SK-N-SH treated with all-trans-retinoic acid at 6 μM for 48 hours (cell line): ENCODE measurements around the gene CAND1.

Experiments used
- ARNTL ChIP-seq: fragments of 450-650 bp; formaldehyde crosslinking; IDR thresholded peaks from 2 replicates; pipeline ENCODE4 v1.5.0; 2020; ENCODE audit warnings: low read depth, mild to moderate bottlenecking, moderate library complexity, borderline replicate concordance
- CREB5 ChIP-seq: fragments of 250-450 bp; sonication (Bioruptor Pico); IDR thresholded peaks from 2 replicates; pipeline ENCODE4 v1.5.1; 2020; ENCODE audit warnings: low read depth, mild to moderate bottlenecking, moderate library complexity
- CSDC2 ChIP-seq: fragments of 250-450 bp; sonication (Bioruptor Pico); IDR thresholded peaks from 2 replicates; pipeline ENCODE4 v1.5.0; 2020; ENCODE audit warnings: mild to moderate bottlenecking, moderate library complexity
- CSRNP3 ChIP-seq: fragments of 250-450 bp; sonication (Bioruptor Pico); IDR thresholded peaks from 2 replicates; pipeline ENCODE4 v1.5.1; 2021; ENCODE audit warnings: mild to moderate bottlenecking, moderate library complexity
- ESRRG ChIP-seq: fragments of 250-450 bp; sonication (Bioruptor Pico); IDR thresholded peaks from 2 replicates; pipeline ENCODE4 v1.6.1; 2021; ENCODE audit warnings: mild to moderate bottlenecking
- ISL1 ChIP-seq: fragments of 250-450 bp; sonication (Bioruptor Pico); IDR thresholded peaks from 2 replicates; pipeline ENCODE4 v2.1.2; 2022; ENCODE audit warnings: mild to moderate bottlenecking, moderate library complexity
- POU6F1 ChIP-seq: fragments of 250-450 bp; sonication (Bioruptor Pico); IDR thresholded peaks from 2 replicates; pipeline ENCODE4 v1.8.0; 2021; ENCODE audit warnings: low read depth, mild to moderate bottlenecking, moderate library complexity, borderline replicate concordance
- PPARA ChIP-seq: fragments of 250-450 bp; sonication (Bioruptor Pico); IDR thresholded peaks from 2 replicates; pipeline ENCODE4 v1.5.0; 2020; ENCODE audit warnings: mild to moderate bottlenecking, borderline replicate concordance
- RARB ChIP-seq: fragments of 250-450 bp; sonication (Bioruptor Pico); IDR thresholded peaks from 2 replicates; pipeline ENCODE4 v1.8.0; 2021; ENCODE audit warnings: mild to moderate bottlenecking, moderate library complexity
- TOX ChIP-seq: fragments of 250-450 bp; sonication (Bioruptor Pico); IDR thresholded peaks from 2 replicates; pipeline ENCODE4 v1.8.0; 2021; ENCODE audit warnings: mild to moderate bottlenecking, moderate library complexity, borderline replicate concordance
- TSHZ2 ChIP-seq: fragments of 250-450 bp; sonication (Bioruptor Pico); IDR thresholded peaks from 2 replicates; pipeline ENCODE4 v1.5.0; 2020; ENCODE audit warnings: mild to moderate bottlenecking, moderate library complexity
- ZFP3 ChIP-seq: fragments of 250-450 bp; sonication (Bioruptor Pico); IDR thresholded peaks from 2 replicates; pipeline ENCODE4 v1.5.0; 2020; ENCODE audit warnings: mild to moderate bottlenecking, moderate library complexity
- ZFP30 ChIP-seq: fragments of 450-650 bp; formaldehyde crosslinking; IDR thresholded peaks from 2 replicates; pipeline ENCODE4 v1.5.0; 2022; ENCODE audit warnings: mild to moderate bottlenecking, moderate library complexity
- ZNF565 ChIP-seq: fragments of 450-650 bp; formaldehyde crosslinking; conservative IDR thresholded peaks from 2 replicates; pipeline ENCODE4 v1.5.0; 2020; ENCODE audit warnings: low read depth, mild to moderate bottlenecking, moderate library complexity

GRCh38 chr12:67271976-67272375 is 2.8 kb downstream of the CAND1 start:
- TF ChIP-seq CREB5 (CRISPR knock-in tag) = no peak
- no peak for TF ChIP-seq POU6F1 (CRISPR knock-in tag)
- no peak for TF ChIP-seq TSHZ2 (CRISPR knock-in tag)
- no peak for TF ChIP-seq ARNTL
- no peak for TF ChIP-seq ZFP30 (CRISPR knock-in tag)
- TF ChIP-seq RARB = no peak
- no peak for TF ChIP-seq ZNF565 (CRISPR knock-in tag)
- TF ChIP-seq TOX (CRISPR knock-in tag) = no peak
- no peak for TF ChIP-seq ESRRG (CRISPR knock-in tag)
- TF ChIP-seq PPARA (CRISPR knock-in tag) = no peak
- no peak for TF ChIP-seq ISL1 (CRISPR knock-in tag)
- no peak for TF ChIP-seq CSDC2
- TF ChIP-seq CSRNP3 (CRISPR knock-in tag) = no peak
- TF ChIP-seq ZFP3 = no peak
